Measurements from ENCODE around the gene NGB. TPM values are rescaled to one million over a fixed set of nuclear protein-coding genes. Genes with fewer than 3 reads are reported as not detected.

NGB gene
- polyA plus RNA-seq, 3 donors = not detected

DNA sequence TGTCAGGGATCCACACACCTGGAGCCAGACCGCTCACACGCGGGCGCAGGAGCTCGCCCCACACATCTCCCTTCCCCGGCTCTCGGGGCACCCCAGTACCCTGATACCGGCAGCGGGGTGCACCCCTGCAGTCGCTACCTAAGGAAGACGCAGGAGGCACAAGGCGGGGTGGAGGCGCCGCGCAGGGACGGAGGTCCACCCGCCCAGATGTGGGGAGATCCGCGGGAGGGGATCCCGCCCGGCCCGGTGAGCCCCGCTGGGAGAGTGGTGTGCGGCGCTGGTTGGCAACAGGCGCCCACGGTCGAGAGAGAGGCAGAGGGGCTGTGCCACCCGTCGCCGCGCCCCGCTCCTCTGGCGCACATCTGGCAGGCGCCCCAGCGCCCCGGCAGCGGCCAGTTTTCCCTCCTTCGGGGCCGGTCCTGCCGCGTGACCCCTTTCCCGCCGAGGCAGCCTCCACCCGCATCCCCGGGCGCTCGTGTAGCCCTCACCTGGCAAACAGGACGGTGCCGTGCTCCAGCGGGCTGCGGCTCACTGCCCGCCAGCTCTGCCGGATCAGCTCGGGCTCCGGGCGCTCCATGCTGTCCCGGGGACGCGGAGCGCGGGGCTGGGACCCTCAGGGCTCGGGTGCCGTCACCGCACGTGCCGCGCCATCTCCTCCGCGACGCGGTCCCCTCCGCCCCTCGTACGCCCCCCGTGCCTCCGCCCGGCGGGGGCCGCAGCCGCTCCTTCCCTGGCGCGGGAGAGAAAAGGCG is 469 bp downstream of the NGB start:
- H3K27ac Mint-ChIP-seq = no peak overlapping the region
- H3K4me1 ChIP-seq (ENCODE audit: control insufficient read depth in 1 of 2, insufficient read depth in 2 of 2, low read length in 2 of 2) = no peaks in the 10 kb centered on the region
- H3K9me3 ChIP-seq (replicated peaks in 1 of 2; ENCODE audit: control insufficient read depth in 1 of 2, insufficient read depth in 1 of 2, low read length in 2 of 2) = peaks cover 0 to 11% of the 10 kb centered on the region in 2 donors
- no peaks in the 10 kb centered on the region for H3K4me1 Mint-ChIP-seq
- TF ChIP-seq, protein P1, sequence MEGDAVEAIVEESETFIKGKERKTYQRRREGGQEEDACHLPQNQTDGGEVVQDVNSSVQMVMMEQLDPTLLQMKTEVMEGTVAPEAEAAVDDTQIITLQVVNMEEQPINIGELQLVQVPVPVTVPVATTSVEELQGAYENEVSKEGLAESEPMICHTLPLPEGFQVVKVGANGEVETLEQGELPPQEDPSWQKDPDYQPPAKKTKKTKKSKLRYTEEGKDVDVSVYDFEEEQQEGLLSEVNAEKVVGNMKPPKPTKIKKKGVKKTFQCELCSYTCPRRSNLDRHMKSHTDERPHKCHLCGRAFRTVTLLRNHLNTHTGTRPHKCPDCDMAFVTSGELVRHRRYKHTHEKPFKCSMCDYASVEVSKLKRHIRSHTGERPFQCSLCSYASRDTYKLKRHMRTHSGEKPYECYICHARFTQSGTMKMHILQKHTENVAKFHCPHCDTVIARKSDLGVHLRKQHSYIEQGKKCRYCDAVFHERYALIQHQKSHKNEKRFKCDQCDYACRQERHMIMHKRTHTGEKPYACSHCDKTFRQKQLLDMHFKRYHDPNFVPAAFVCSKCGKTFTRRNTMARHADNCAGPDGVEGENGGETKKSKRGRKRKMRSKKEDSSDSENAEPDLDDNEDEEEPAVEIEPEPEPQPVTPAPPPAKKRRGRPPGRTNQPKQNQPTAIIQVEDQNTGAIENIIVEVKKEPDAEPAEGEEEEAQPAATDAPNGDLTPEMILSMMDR (IDR thresholded peaks at IDR 0.05) = no peak
- intact Hi-C loops (cut with micrococcal nuclease) = no loop called here
- no peak overlapping the region for H3K9ac ChIP-seq (ENCODE audit: insufficient read depth, low read length, poor library complexity, severe bottlenecking)
- peaks cover 20 to 35% of the 10 kb centered on the region in 2 donors for H3K27me3 ChIP-seq (ENCODE audit: control insufficient read depth in 2 of 2, insufficient read depth in 2 of 2, low read length in 2 of 2)
- no peak overlapping the region for H3K4me3 ChIP-seq (replicated peaks in 1 of 3; ENCODE audit: low read depth in 2 of 3, low read length in 3 of 3)
- peak overlapping the region in 1 of 2 donors; percentile 73 for H3K4me3 Mint-ChIP-seq
- no peaks in the 10 kb centered on the region for H3K36me3 ChIP-seq (replicated peaks in 1 of 2; ENCODE audit: control insufficient read depth in 1 of 2, insufficient read depth in 2 of 2, low read length in 2 of 2)
- peaks cover 41 to 56% (median 43%) of the 10 kb centered on the region in 3 donors for H3K27me3 Mint-ChIP-seq (ENCODE audit: low read depth in 3 of 3)
- DNase-seq = no peak
- H4K20me1 ChIP-seq (ENCODE audit: insufficient read depth, low read length) = no peaks in the 10 kb centered on the region
- H3K79me2 ChIP-seq (ENCODE audit: insufficient read depth, low read length) = no peaks in the 10 kb centered on the region
- 1% methylated on average over 78 of the region's 84 CpGs for whole genome bisulfite sequencing (ENCODE audit: insufficient coverage)
- H3K36me3 Mint-ChIP-seq = peaks cover 0 to 1% of the 10 kb centered on the region in 2 donors
- H3K4me2 ChIP-seq (replicated peaks; ENCODE audit: extremely low read depth, low read length, poor library complexity, severe bottlenecking) = no peak overlapping the region
- H3K27ac ChIP-seq (ENCODE audit: low read depth in 1 of 2, low read length in 2 of 2) = no peak overlapping the region
- H2AFZ ChIP-seq (ENCODE audit: insufficient read depth, low read depth, low read length, poor library complexity, severe bottlenecking) = no peak overlapping the region
- H3K9me3 Mint-ChIP-seq = peaks cover 0 to 23% (median 8%) of the 10 kb centered on the region in 7 donors

- no peaks in the 10 kb centered on the region for H3K36me3 ChIP-seq (replicated peaks in 1 of 2; ENCODE audit: control insufficient read depth in 1 of 2, insufficient read depth in 2 of 2, low read length in 2 of 2)
- no peak overlapping the region for H3K4me2 ChIP-seq (replicated peaks; ENCODE audit: extremely low read depth, low read length, poor library complexity, severe bottlenecking)
- H3K9me3 Mint-ChIP-seq = peaks cover 0 to 23% (median 8%) of the 10 kb centered on the region in 7 donors
- H3K27ac Mint-ChIP-seq = no peak overlapping the region
- H3K27me3 Mint-ChIP-seq (ENCODE audit: low read depth in 3 of 3) = peaks cover 41 to 57% (median 43%) of the 10 kb centered on the region in 3 donors
- TF ChIP-seq, protein P1 (IDR thresholded peaks at IDR 0.05) = no peak
- H2AFZ ChIP-seq (ENCODE audit: insufficient read depth, low read depth, low read length, poor library complexity, severe bottlenecking) = no peak overlapping the region
- H4K20me1 ChIP-seq (ENCODE audit: insufficient read depth, low read length) = no peaks in the 10 kb centered on the region
- H3K4me1 ChIP-seq (ENCODE audit: control insufficient read depth in 1 of 2, insufficient read depth in 2 of 2, low read length in 2 of 2) = no peaks in the 10 kb centered on the region
- no peaks in the 10 kb centered on the region for H3K79me2 ChIP-seq (ENCODE audit: insufficient read depth, low read length)
- no peak for DNase-seq
- WGBS (ENCODE audit: insufficient coverage) = 13% methylated on average over 4 of the region's 8 CpGs
- intact Hi-C loops (cut with micrococcal nuclease) = no loop called here
- peaks cover 0 to 1% of the 10 kb centered on the region in 2 donors for H3K36me3 Mint-ChIP-seq
- H3K4me3 ChIP-seq (replicated peaks in 1 of 3; ENCODE audit: low read depth in 2 of 3, low read length in 3 of 3) = no peak overlapping the region
- H3K27me3 ChIP-seq (ENCODE audit: control insufficient read depth in 2 of 2, insufficient read depth in 2 of 2, low read length in 2 of 2) = peaks cover 20 to 35% of the 10 kb centered on the region in 2 donors
- no peak overlapping the region for H3K27ac ChIP-seq (ENCODE audit: low read depth in 1 of 2, low read length in 2 of 2)
- peaks cover 0 to 11% of the 10 kb centered on the region in 2 donors for H3K9me3 ChIP-seq (replicated peaks in 1 of 2; ENCODE audit: control insufficient read depth in 1 of 2, insufficient read depth in 1 of 2, low read length in 2 of 2)
- peak overlapping the region in 1 of 2 donors; percentile 64 for H3K4me3 Mint-ChIP-seq
- H3K4me1 Mint-ChIP-seq = no peaks in the 10 kb centered on the region
- no peak overlapping the region for H3K9ac ChIP-seq (ENCODE audit: insufficient read depth, low read length, poor library complexity, severe bottlenecking)
These were observed 1.9 kb downstream of the NGB start for GRCh38 chr14:77268989-77269600.
